Trophoblast cell (in vitro differentiated cells and primary cell): ENCODE data around the gene LRRC1.
"Not testable (repeated sequence)": the region's sequence is repeated elsewhere in the genome, so short reads cannot be mapped to it uniquely, and the experiment has no call there.

Experiments
- DNase-seq, 2 donors: peaks; one replicate each; pipeline ENCODE4 v3.0.0-alpha.2; 2016
- H2AFZ ChIP-seq: 2 replicates; pipeline ENCODE4 v1.6.1; 2013; ENCODE audit warnings: low read length, moderate library complexity, mild to moderate bottlenecking; ENCODE audit not compliant: insufficient read depth, poor library complexity
- H2AK5ac ChIP-seq: 2 replicates; pipeline ENCODE4 v1.6.1; 2013; ENCODE audit warnings: mild to moderate bottlenecking, low read length
- H2BK120ac ChIP-seq: 2 replicates; pipeline ENCODE4 v1.6.1; 2013; ENCODE audit warnings: low read length, mild to moderate bottlenecking, moderate library complexity; ENCODE audit not compliant: insufficient read depth, poor library complexity
- H2BK12ac ChIP-seq: 2 replicates; pipeline ENCODE4 v1.6.1; 2013; ENCODE audit warnings: mild to moderate bottlenecking, low read length, moderate library complexity
- H2BK5ac ChIP-seq: 2 replicates; pipeline ENCODE4 v1.6.1; 2013; ENCODE audit warnings: low read length, low read depth, moderate library complexity, mild to moderate bottlenecking; ENCODE audit not compliant: poor library complexity
- H3K14ac ChIP-seq: 2 replicates; pipeline ENCODE4 v1.6.1; 2013; ENCODE audit warnings: mild to moderate bottlenecking, low read length
- H3K18ac ChIP-seq: 2 replicates; pipeline ENCODE4 v1.6.1; 2013; ENCODE audit warnings: mild to moderate bottlenecking, low read length
- H3K23ac ChIP-seq: 2 replicates; pipeline ENCODE4 v1.6.1; 2013; ENCODE audit warnings: low read length
- H3K27ac ChIP-seq: 2 replicates; pipeline ENCODE4 v1.5.1; 2013; ENCODE audit warnings: low read depth, mild to moderate bottlenecking, inconsistent platforms, low read length, moderate library complexity
- H3K27me3 ChIP-seq: 2 replicates; pipeline ENCODE4 v1.6.1; 2013; ENCODE audit warnings: inconsistent platforms, mild to moderate bottlenecking, low read length, moderate library complexity; ENCODE audit not compliant: insufficient read depth
- H3K36me3 ChIP-seq, 2 experiments: 1 replicate in 1 of 2; 2 replicates in 1 of 2; pipeline ENCODE4 v1.6.1; 2013; ENCODE audit warnings: low read length in 2 of 2, mild to moderate bottlenecking in 2 of 2, moderate library complexity in 1 of 2; ENCODE audit not compliant: insufficient read depth in 2 of 2, control insufficient read depth in 1 of 2
- H3K4ac ChIP-seq: 2 replicates; pipeline ENCODE4 v1.6.1; 2013; ENCODE audit warnings: low read depth, mild to moderate bottlenecking, low read length, moderate library complexity
- H3K4me1 ChIP-seq, 2 experiments: 1 replicate in 1 of 2; 2 replicates in 1 of 2; pipeline ENCODE4 v1.6.1; 2013; ENCODE audit warnings: low read length in 2 of 2, mild to moderate bottlenecking in 2 of 2, moderate library complexity in 1 of 2; ENCODE audit not compliant: insufficient read depth in 2 of 2, control insufficient read depth in 1 of 2
- H3K4me2 ChIP-seq: 2 replicates; pipeline ENCODE4 v1.6.1; 2013; ENCODE audit warnings: inconsistent platforms, mild to moderate bottlenecking, low read length, moderate library complexity
- H3K4me3 ChIP-seq: 2 replicates; pipeline ENCODE4 v1.5.1; 2013; ENCODE audit warnings: mild to moderate bottlenecking, low read depth, low read length, inconsistent platforms
- H3K79me1 ChIP-seq: one replicate; pipeline ENCODE4 v1.6.1; 2013; ENCODE audit warnings: low read length
- H3K79me2 ChIP-seq: 2 replicates; pipeline ENCODE4 v1.6.1; 2013; ENCODE audit warnings: low read length, mild to moderate bottlenecking; ENCODE audit not compliant: control insufficient read depth, insufficient read depth, poor library complexity
- H3K9ac ChIP-seq: 2 replicates; pipeline ENCODE4 v1.6.1; 2013; ENCODE audit warnings: mild to moderate bottlenecking, low read length
- H3K9me3 ChIP-seq: 2 replicates; pipeline ENCODE4 v1.6.1; 2013; ENCODE audit warnings: low read depth, mild to moderate bottlenecking, control low read depth, inconsistent platforms, low read length; ENCODE audit not compliant: insufficient read depth
- H4K12ac ChIP-seq: 2 replicates; pipeline ENCODE4 v1.6.1; 2013; ENCODE audit warnings: low read depth, mild to moderate bottlenecking, low read length, moderate library complexity
- H4K8ac ChIP-seq: 2 replicates; pipeline ENCODE4 v1.6.1; 2013; ENCODE audit warnings: low read depth, mild to moderate bottlenecking, low read length, moderate library complexity
- H4K91ac ChIP-seq: one replicate; pipeline ENCODE4 v1.6.1; 2013; ENCODE audit warnings: low read depth, mild to moderate bottlenecking, low read length, moderate library complexity
- WGBS: extraction: QIAGEN DNeasy Blood & Tissue Kit; methylation state at CpG from one replicate; pipeline ENCODE4 v1.1.7; 2013; ENCODE audit warnings: missing lambda C conversion rate; ENCODE audit not compliant: insufficient read length, insufficient coverage; ENCODE audit errors: extremely low coverage; 5-methylcytosine and 5-hydroxymethylcytosine counted together

The LRRC1 gene

DNA sequence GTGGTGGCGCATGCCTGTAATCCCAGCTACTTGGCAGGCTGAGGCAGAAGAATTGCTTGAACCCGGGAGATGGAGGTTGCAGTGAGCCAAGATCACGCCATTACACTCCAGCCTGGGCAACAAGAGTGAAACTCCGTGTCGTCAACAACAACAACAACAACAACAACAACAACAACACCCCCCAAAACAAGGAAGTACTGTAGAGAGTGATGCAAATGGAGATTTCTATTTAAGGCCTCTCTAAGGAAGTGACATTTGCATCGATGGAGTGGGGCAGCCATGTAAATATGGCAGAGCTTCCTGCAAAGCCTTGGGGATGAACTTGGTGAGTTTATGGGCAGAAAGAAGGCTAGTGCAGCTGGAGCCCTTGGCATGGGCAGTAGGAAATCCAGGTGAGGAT is 12.8 kb downstream of the LRRC1 start:
- Histone ChIP-seq H3K79me1 (peaks cover 14% of the 10 kb centered on the region), H4K8ac (peak overlapping the region; percentile 50), H3K4ac (peak overlapping the region; percentile 13), H3K23ac (peak overlapping the region; percentile 25), H3K27ac (peak overlapping the region; percentile 17), H3K4me1 (peaks cover 23 to 42% of the 10 kb centered on the region in 2 experiments), H3K18ac (peak overlapping the region; percentile 49), H3K79me2 (peaks cover 18% of the 10 kb centered on the region)
- not testable (repeated sequence) for H2BK120ac ChIP-seq, H3K4me2 ChIP-seq, H3K27me3 ChIP-seq, H2BK12ac ChIP-seq, DNase-seq, H3K4me3 ChIP-seq, H4K12ac ChIP-seq, H3K14ac ChIP-seq, H3K9me3 ChIP-seq, H4K91ac ChIP-seq, H2AK5ac ChIP-seq, H2AFZ ChIP-seq, H2BK5ac ChIP-seq, H3K36me3 ChIP-seq, H3K9ac ChIP-seq
- no CpG with 5 or more reads among the region's 6 CpGs for WGBS

DNA sequence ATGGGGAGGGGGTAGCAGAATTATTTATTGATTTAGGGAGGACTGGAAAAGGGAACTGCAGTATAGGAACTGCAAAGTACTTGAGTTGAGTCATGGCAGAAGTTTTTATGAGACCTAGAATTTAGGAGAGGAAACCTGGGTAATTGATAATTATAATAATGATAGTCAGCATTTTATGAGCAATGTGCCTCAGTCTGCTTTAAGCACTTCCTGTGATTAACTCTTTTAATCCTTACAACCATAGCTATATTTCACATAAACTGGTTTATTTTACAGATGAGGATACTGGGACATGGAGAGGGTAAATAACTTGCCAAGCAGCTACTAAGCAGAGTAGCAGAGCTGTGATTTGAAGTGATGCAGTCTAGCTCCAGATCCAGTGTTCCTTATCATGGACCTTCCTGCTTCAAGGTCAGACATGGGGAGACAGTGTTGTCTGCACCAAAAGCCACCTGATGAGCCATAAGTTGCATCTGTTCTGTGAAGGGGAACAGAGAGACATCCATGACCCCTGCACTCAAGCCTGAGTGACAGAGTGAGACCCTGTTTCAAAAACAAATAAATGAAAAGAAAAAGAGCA is 13.6 kb downstream of the LRRC1 start:
- DNase-seq: no peak
- no peak overlapping the region for H2BK120ac ChIP-seq
- no peak overlapping the region for H3K18ac ChIP-seq
- H3K4me3 ChIP-seq: no peak overlapping the region
- H3K79me1 ChIP-seq: peaks cover 14% of the 10 kb centered on the region
- H3K4ac ChIP-seq: peak overlapping the region; percentile 57
- no peak overlapping the region for H4K91ac ChIP-seq
- no peak overlapping the region for H4K12ac ChIP-seq
- H2BK12ac ChIP-seq: no peak overlapping the region
- no peak overlapping the region for H3K23ac ChIP-seq
- H3K4me1 ChIP-seq: peaks cover 29 to 41% of the 10 kb centered on the region in 2 experiments
- peaks cover 19% of the 10 kb centered on the region for H3K79me2 ChIP-seq
- no peaks in the 10 kb centered on the region for H3K27me3 ChIP-seq
- no peak overlapping the region for H3K4me2 ChIP-seq
- peaks cover 2% of the 10 kb centered on the region for H3K9me3 ChIP-seq
- no peak overlapping the region for H2AK5ac ChIP-seq
- no peak overlapping the region for H2BK5ac ChIP-seq
- H3K36me3 ChIP-seq: peaks cover 0 to 3% of the 10 kb centered on the region in 2 experiments
- no peak overlapping the region for H3K14ac ChIP-seq
- peak overlapping the region; percentile 40 for H4K8ac ChIP-seq
- peak overlapping the region; percentile 17 for H3K27ac ChIP-seq
- H2AFZ ChIP-seq: no peak overlapping the region
- no peak overlapping the region for H3K9ac ChIP-seq

DNA sequence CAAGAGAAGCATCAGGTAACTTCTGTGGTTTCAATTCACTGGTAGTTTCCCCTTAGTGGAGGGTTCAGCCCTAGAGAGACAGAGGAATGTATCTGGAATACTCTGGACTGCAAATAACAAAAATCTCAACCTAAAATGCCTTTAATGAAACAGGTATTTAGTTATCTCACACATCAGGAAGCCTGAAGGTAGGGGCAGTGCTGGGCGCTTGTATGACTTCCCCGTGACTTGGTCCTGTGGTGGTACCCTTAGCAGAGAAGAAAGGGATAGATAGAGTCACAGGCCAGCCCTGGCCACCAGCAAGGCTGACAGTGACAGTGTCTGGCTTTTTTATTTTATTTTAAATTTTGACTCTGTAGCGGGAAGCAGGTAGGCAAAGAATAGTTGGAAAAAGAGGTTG is 14.9 kb downstream of the LRRC1 start:
- peak; percentile 68 to 81 for DNase-seq
- WGBS: no CpG with 5 or more reads among the region's 3 CpGs
- peaks cover 31 to 43% of the 10 kb centered on the region in 2 experiments for H3K4me1 ChIP-seq
- peak overlapping the region; percentile 50 for H4K91ac ChIP-seq
- no peak overlapping the region for H3K14ac ChIP-seq
- H3K23ac ChIP-seq: no peak overlapping the region
- peak overlapping the region; percentile 63 for H3K27ac ChIP-seq
- H2AK5ac ChIP-seq: no peak overlapping the region
- no peaks in the 10 kb centered on the region for H3K27me3 ChIP-seq
- H2AFZ ChIP-seq: no peak overlapping the region
- H2BK12ac ChIP-seq: no peak overlapping the region
- H3K9ac ChIP-seq: no peak overlapping the region
- H3K36me3 ChIP-seq: peaks cover 0 to 3% of the 10 kb centered on the region in 2 experiments
- H4K12ac ChIP-seq: no peak overlapping the region
- H3K18ac ChIP-seq: no peak overlapping the region
- no peak overlapping the region for H3K4me3 ChIP-seq
- peaks cover 19% of the 10 kb centered on the region for H3K79me2 ChIP-seq
- H3K4ac ChIP-seq: peak overlapping the region; percentile 56
- peaks cover 2% of the 10 kb centered on the region for H3K9me3 ChIP-seq
- H3K79me1 ChIP-seq: peaks cover 14% of the 10 kb centered on the region
- no peak overlapping the region for H2BK120ac ChIP-seq
- H2BK5ac ChIP-seq: no peak overlapping the region
- peak overlapping the region; percentile 27 for H3K4me2 ChIP-seq
- peak overlapping the region; percentile 44 for H4K8ac ChIP-seq

DNA sequence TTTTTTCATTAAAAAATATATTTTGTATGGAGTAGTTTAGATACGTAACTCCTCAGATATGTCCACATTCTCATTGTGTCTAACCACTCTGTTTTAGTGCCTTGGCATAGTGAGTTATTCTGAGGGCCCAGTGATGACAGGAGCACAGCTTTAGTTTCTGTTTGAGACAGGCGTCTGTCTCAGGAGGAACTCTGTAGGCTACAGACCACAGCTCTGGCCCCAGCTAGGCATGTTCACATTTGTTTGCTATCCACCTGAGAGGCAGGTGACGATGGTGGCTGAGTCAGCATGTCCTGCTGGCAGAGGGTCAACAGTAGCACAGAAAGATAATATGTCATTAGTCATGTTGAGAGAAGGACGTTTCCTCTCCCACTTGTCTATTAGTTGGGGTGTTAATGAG is 16.3 kb downstream of the LRRC1 start:
- H2BK5ac ChIP-seq: no peak overlapping the region
- H3K4me2 ChIP-seq: no peak overlapping the region
- no peak overlapping the region for H2AK5ac ChIP-seq
- peaks cover 12% of the 10 kb centered on the region for H3K79me2 ChIP-seq
- H3K14ac ChIP-seq: no peak overlapping the region
- H3K9me3 ChIP-seq: peaks cover 2% of the 10 kb centered on the region
- H4K91ac ChIP-seq: no peak overlapping the region
- H3K79me1 ChIP-seq: peaks cover 12% of the 10 kb centered on the region
- H3K18ac ChIP-seq: no peak overlapping the region
- no peak overlapping the region for H3K4ac ChIP-seq
- peaks cover 27 to 39% of the 10 kb centered on the region in 2 experiments for H3K4me1 ChIP-seq
- H3K23ac ChIP-seq: no peak overlapping the region
- no peaks in the 10 kb centered on the region for H3K27me3 ChIP-seq
- H4K12ac ChIP-seq: no peak overlapping the region
- no peak overlapping the region for H3K4me3 ChIP-seq
- DNase-seq: peak; percentile 48 to 53
- no peak overlapping the region for H2BK120ac ChIP-seq
- H3K36me3 ChIP-seq: peaks cover 0 to 3% of the 10 kb centered on the region in 2 experiments
- no peak overlapping the region for H2BK12ac ChIP-seq
- no peak overlapping the region for H4K8ac ChIP-seq
- WGBS: no CpG with 5 or more reads among the region's 4 CpGs
- H3K9ac ChIP-seq: no peak overlapping the region
- H3K27ac ChIP-seq: peak overlapping the region; percentile 63
- no peak overlapping the region for H2AFZ ChIP-seq
